MM.1S (cell line): ENCODE data around the gene KRTAP5-7.

Experiments used
- EZH2 ChIP-seq: fragments of 300-600 bp; sonication (generic); optimal IDR thresholded peaks from 2 replicates; pipeline ENCODE3; 2017; ENCODE audit warnings: low read depth, mild to moderate bottlenecking, antibody characterized with exemption, low read length, mixed read lengths
- TF ChIP-seq, protein P1 (sequence below): fragments of 300-600 bp; sonication (generic); IDR thresholded peaks from 2 replicates; pipeline ENCODE4 v1.5.1; 2016; ENCODE audit warnings: antibody characterized with exemption, low read length, mixed read lengths

- TF ChIP-seq EZH2 = no peak
- TF ChIP-seq, protein P1, sequence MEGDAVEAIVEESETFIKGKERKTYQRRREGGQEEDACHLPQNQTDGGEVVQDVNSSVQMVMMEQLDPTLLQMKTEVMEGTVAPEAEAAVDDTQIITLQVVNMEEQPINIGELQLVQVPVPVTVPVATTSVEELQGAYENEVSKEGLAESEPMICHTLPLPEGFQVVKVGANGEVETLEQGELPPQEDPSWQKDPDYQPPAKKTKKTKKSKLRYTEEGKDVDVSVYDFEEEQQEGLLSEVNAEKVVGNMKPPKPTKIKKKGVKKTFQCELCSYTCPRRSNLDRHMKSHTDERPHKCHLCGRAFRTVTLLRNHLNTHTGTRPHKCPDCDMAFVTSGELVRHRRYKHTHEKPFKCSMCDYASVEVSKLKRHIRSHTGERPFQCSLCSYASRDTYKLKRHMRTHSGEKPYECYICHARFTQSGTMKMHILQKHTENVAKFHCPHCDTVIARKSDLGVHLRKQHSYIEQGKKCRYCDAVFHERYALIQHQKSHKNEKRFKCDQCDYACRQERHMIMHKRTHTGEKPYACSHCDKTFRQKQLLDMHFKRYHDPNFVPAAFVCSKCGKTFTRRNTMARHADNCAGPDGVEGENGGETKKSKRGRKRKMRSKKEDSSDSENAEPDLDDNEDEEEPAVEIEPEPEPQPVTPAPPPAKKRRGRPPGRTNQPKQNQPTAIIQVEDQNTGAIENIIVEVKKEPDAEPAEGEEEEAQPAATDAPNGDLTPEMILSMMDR = no peak
These were observed 27.9 kb upstream of the KRTAP5-7 start for GRCh38 chr11:71499125-71499524.
